NT2/D1 (cell line): ENCODE results near the gene TAS2R1.

Experiments
- YY1 ChIP-seq: IDR thresholded peaks from 2 replicates; pipeline ENCODE4 v1.6.1; 2011; ENCODE audit not compliant: insufficient read length, insufficient read depth
- ZNF274 ChIP-seq: IDR thresholded peaks from 2 replicates; pipeline ENCODE4 v1.6.1; 2011; ENCODE audit warnings: mild to moderate bottlenecking, low read depth, low read length

GRCh38 chr5:9658706-9659105 lies 28.6 kb upstream of the TAS2R1 start:
- TF ChIP-seq YY1 (no peak), ZNF274 (no peak)
